HCT116 (cell line): ENCODE data around the gene CD207. TPM values are rescaled to one million over a fixed set of nuclear protein-coding genes. Genes with fewer than 3 reads are reported as not detected.
A peak's percentile ranks its signal among the peaks of the same experiment; 100 is the strongest.

ENCODE experiments used
- ATAC-seq: fragments of 200-7000 bp; cut with Tn5 transposase; 2 replicates; pipeline ENCODE4 v1.9.1; 2020; ENCODE audit warnings: mild to moderate bottlenecking, moderate library complexity
- BruUV-seq: library from RNA; stranded (reverse); fragments of 400-500 nt; replicated peaks from 2 replicates; lab custom pipeline; 2021; lab: Mats Ljungman, UMichigan
- CTCF ChIA-PET: fragments of 300-600 bp; sonication (Branson Sonifier 250); formaldehyde crosslinking; loops from one replicate; lab custom pipeline; 2021; ENCODE audit warnings: antibody characterized with exemption; lab: Charles Lee
- POLR2A ChIA-PET: fragments of 300-600, 350-600 bp; sonication (Branson Sonifier 250); formaldehyde crosslinking; loops from one replicate; lab custom pipeline; 2021; ENCODE audit warnings: antibody characterized with exemption; lab: Charles Lee
- RAD21 ChIA-PET, 2 experiments: fragments of 300-600 bp; sonication (Branson Sonifier 250); formaldehyde crosslinking; loops; one replicate each; lab custom pipeline; 2023; ENCODE audit warnings: low total read pairs in 2 of 2; ENCODE audit not compliant: uncharacterized antibody in 2 of 2, unreplicated experiment in 2 of 2, low non-redundant PET in 1 of 2; lab: Charles Lee
- DNase-seq: peaks from one replicate; pipeline ENCODE4 v3.0.0-alpha.2; 2010; ENCODE audit warnings: low read depth, low spot score
- H2AFZ ChIP-seq: fragments of 200-600 bp; shearing (Covaris generic), sonication (generic); 2 replicates; pipeline ENCODE4 v1.6.1; 2017; ENCODE audit warnings: low read depth, mixed run types, mixed read lengths, antibody characterized with exemption, low read length; ENCODE audit not compliant: poor library complexity, severe bottlenecking
- H3K27ac ChIP-seq: 2 replicates; pipeline ENCODE4 v1.5.1; 2012; ENCODE audit warnings: low read depth, low read length
- H3K27me3 ChIP-seq: fragments of 200-600 bp; sonication (generic); 2 replicates; pipeline ENCODE4 v1.6.1; 2016; ENCODE audit warnings: mixed run types, low read length, mixed read lengths; ENCODE audit not compliant: insufficient read depth
- H3K36me3 ChIP-seq, 2 experiments: fragments of 200-500 bp in 1 of 2; fragments of 200-600 bp in 1 of 2; sonication (Bioruptor generic) in 1 of 2; sonication (generic) in 1 of 2; 2 replicates each; pipeline versions ENCODE4 v1.5.1 to v1.6.1; 2014 to 2016; ENCODE audit warnings: low read length in 2 of 2, inconsistent platforms in 1 of 2, mixed read lengths in 1 of 2, mixed run types in 1 of 2; ENCODE audit not compliant: insufficient read depth in 2 of 2, control insufficient read depth in 1 of 2
- H3K4me1 ChIP-seq, 2 experiments: fragments of 200-600 bp in 1 of 2; sonication (generic) in 1 of 2; 2 replicates each; pipeline versions ENCODE4 v1.5.1 to v1.6.1; 2012 to 2017; ENCODE audit warnings: low read length in 2 of 2, inconsistent platforms in 1 of 2, mild to moderate bottlenecking in 1 of 2, mixed read lengths in 1 of 2, mixed run types in 1 of 2, moderate library complexity in 1 of 2; ENCODE audit not compliant: insufficient read depth in 2 of 2, control insufficient read depth in 1 of 2
- H3K4me2 ChIP-seq: fragments of 200-600 bp; sonication (generic); 2 replicates; pipeline ENCODE4 v1.6.1; 2017; ENCODE audit warnings: mixed run types, low read length, mixed read lengths
- H3K4me3 ChIP-seq, 2 experiments: fragments of 200-600 bp in 1 of 2; sonication (generic) in 1 of 2; replicated peaks in 1 of 2; 2 replicates each; pipeline ENCODE4 v1.5.1; 2011 to 2016; ENCODE audit warnings: low read length in 2 of 2, control low read depth in 1 of 2, low read depth in 1 of 2, mild to moderate bottlenecking in 1 of 2, mixed read lengths in 1 of 2, mixed run types in 1 of 2
- H3K79me2 ChIP-seq: fragments of 200-600 bp; sonication (generic); 2 replicates; pipeline ENCODE4 v1.6.1; 2017; ENCODE audit warnings: mild to moderate bottlenecking, mixed run types, low read length, moderate library complexity, mixed read lengths; ENCODE audit not compliant: insufficient read depth
- H3K9ac ChIP-seq: fragments of 200-600 bp; sonication (generic); 2 replicates; pipeline ENCODE4 v1.6.1; 2016; ENCODE audit warnings: low read length, mixed read lengths
- H3K9me2 ChIP-seq: fragments of 200-600 bp; sonication (generic), shearing (Covaris generic); 2 replicates; pipeline ENCODE4 v1.6.1; 2017; ENCODE audit warnings: mixed run types, mild to moderate bottlenecking, moderate library complexity; ENCODE audit not compliant: insufficient read depth
- H3K9me3 ChIP-seq, 2 experiments: fragments of 200-500 bp in 1 of 2; fragments of 200-600 bp in 1 of 2; sonication (Bioruptor generic) in 1 of 2; sonication (generic) in 1 of 2; 2 replicates each; pipeline ENCODE4 v1.6.1; 2014 to 2017; ENCODE audit warnings: low read length in 2 of 2, mixed read lengths in 2 of 2, inconsistent platforms in 1 of 2, low read depth in 1 of 2, mild to moderate bottlenecking in 1 of 2, mixed run types in 1 of 2, moderate library complexity in 1 of 2; ENCODE audit not compliant: control insufficient read depth in 1 of 2, insufficient read depth in 1 of 2
- H4K20me1 ChIP-seq: fragments of 200-600 bp; sonication (generic), shearing (Covaris generic); 2 replicates; pipeline ENCODE4 v1.6.1; 2017; ENCODE audit warnings: mixed run types, mild to moderate bottlenecking, moderate library complexity; ENCODE audit not compliant: insufficient read depth
- CBX3 ChIP-seq: IDR thresholded peaks from 2 replicates; pipeline ENCODE4 v1.6.1; 2012; ENCODE audit warnings: low read depth
- CEBPB ChIP-seq: IDR thresholded peaks from 2 replicates; pipeline ENCODE4 v1.6.1; 2012; ENCODE audit warnings: low read depth
- CTCF ChIP-seq, 3 experiments: fragments of 200-600 bp in 1 of 3; sonication (generic) in 1 of 3; IDR thresholded peaks in 2 of 3; conservative IDR thresholded peaks in 1 of 3; 2 replicates each; pipeline ENCODE4 v1.5.1; 2012 to 2017; ENCODE audit warnings: low read depth in 2 of 3, low read length in 2 of 3, antibody characterized with exemption in 1 of 3, borderline replicate concordance in 1 of 3, control low read depth in 1 of 3, mild to moderate bottlenecking in 1 of 3, mixed read lengths in 1 of 3, mixed run types in 1 of 3, moderate library complexity in 1 of 3; ENCODE audit not compliant: insufficient read depth in 1 of 3
- ELF1 ChIP-seq: IDR thresholded peaks from 2 replicates; pipeline ENCODE4 v1.6.1; 2012; ENCODE audit warnings: low read depth, borderline replicate concordance
- EZH2phosphoT487 ChIP-seq: fragments of 200-600 bp; IDR thresholded peaks from 2 replicates; pipeline ENCODE4 v1.6.1; 2018; ENCODE audit warnings: antibody characterized with exemption, borderline replicate concordance
- FOSL1 ChIP-seq: IDR thresholded peaks from 2 replicates; pipeline ENCODE4 v1.6.1; 2012; ENCODE audit warnings: low read depth
- JUND ChIP-seq: IDR thresholded peaks from 2 replicates; pipeline ENCODE4 v1.6.1; 2012
- MAX ChIP-seq: IDR thresholded peaks from 2 replicates; pipeline ENCODE4 v1.6.1; 2012
- POLR2A ChIP-seq: IDR thresholded peaks from 2 replicates; pipeline ENCODE4 v1.7.0; 2011; ENCODE audit warnings: borderline replicate concordance; ENCODE audit not compliant: insufficient read depth, insufficient read length; ENCODE audit errors: extremely low read depth
- RAD21 ChIP-seq: IDR thresholded peaks from 2 replicates; pipeline ENCODE4 v1.6.1; 2012; ENCODE audit warnings: low read depth, mild to moderate bottlenecking
- SIN3A ChIP-seq: IDR thresholded peaks from 2 replicates; pipeline ENCODE4 v1.6.1; 2012; ENCODE audit warnings: low read depth
- SRF ChIP-seq: IDR thresholded peaks from 2 replicates; pipeline ENCODE4 v1.6.1; 2012; ENCODE audit warnings: low read depth
- TCF7L2 ChIP-seq: IDR thresholded peaks from 2 replicates; pipeline ENCODE4 v1.7.0; 2011; ENCODE audit warnings: borderline replicate concordance, inconsistent platforms; ENCODE audit not compliant: insufficient read depth, insufficient read length; ENCODE audit errors: extremely low read depth
- ZBTB33 ChIP-seq: IDR thresholded peaks from 2 replicates; pipeline ENCODE4 v1.6.1; 2011; ENCODE audit warnings: mild to moderate bottlenecking, low read length, moderate library complexity; ENCODE audit not compliant: insufficient replicate concordance; ENCODE audit errors: extremely low read depth
- ZNF274 ChIP-seq: fragments of 200-500 bp; sonication (Bioruptor generic); IDR thresholded peaks from 2 replicates; pipeline ENCODE4 v1.6.1; 2014; ENCODE audit warnings: mild to moderate bottlenecking, low read depth, low read length, inconsistent platforms
- intact Hi-C: fragments of 100-400 bp; cut with micrococcal nuclease; formaldehyde crosslinking; loops from 2 replicates; pipeline ENCODE4 v1.10.0; 2022
- total RNA-seq: library from RNA; stranded (reverse); gene quantifications from one replicate; pipeline ENCODE4 v1.2.1, GENCODE V29; 2021; ENCODE audit not compliant: unreplicated experiment
- TF ChIP-seq, protein P1 (sequence below): IDR thresholded peaks from 2 replicates; pipeline ENCODE4 v1.6.1; 2012
- TF ChIP-seq, protein P2 (sequence below): IDR thresholded peaks from 2 replicates; pipeline ENCODE4 v1.6.1; 2012; ENCODE audit warnings: low read depth

CD207 gene
- total RNA-seq, 1 experiment from 2014 or later: not detected

DNA sequence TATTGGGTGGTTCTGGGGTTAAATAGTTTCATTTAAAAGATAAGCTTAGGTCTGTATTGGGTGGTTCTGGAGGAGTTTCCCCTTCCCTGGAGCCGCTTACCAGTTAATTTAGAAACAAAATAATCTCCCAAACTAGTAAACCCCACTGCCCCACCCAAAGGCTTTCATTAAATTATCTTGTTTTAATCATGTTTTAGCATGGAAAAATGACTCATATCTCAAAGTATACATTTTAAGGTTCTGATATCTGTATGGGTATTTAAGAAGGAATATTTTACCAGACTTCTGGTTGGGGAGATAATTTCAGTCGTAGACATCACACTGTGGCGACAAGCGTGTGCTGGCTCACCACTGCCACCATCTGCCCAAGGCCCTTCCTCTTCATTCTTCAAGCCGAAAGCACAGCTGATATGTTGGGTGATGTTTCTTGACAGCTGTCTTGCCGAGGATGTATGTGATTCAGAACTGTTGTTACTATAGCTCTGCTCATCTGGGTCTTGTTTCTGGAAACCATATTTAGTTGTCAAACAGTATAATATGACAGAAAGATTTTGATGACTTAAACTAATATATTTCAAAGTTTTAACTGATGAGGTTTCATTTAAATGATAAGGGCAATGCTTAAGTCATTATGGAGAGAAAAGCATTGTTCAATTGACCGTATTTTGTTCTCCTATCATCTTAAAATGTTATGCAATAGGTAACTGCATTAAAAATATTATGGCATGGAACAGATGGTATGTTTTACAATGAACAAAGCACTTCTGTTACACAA, 50.3 kb downstream of the CD207 start:
- ChIA-PET POLR2A (no interaction called here), RAD21 (no interaction called here), CTCF (interaction anchor here (0.6 to 1.6 kb wide), 8 partner anchors 10 to 481 kb away, joined by 3 to 11 read pairs (median 4); no protein-coding TSS in a partner anchor)
- Histone ChIP-seq H3K9me2 (no peaks in the 10 kb centered on the region), H2AFZ (peak overlapping the region; percentile 70), H3K27ac (no peak overlapping the region), H3K4me3 (no peak overlapping the region), H3K9me3 (no peaks in the 10 kb centered on the region), H3K27me3 (no peaks in the 10 kb centered on the region), H3K36me3 (no peaks in the 10 kb centered on the region), H3K4me2 (peak overlapping the region; percentile 19; the same call in 1 of the 2 replicates), H4K20me1 (no peaks in the 10 kb centered on the region), H3K4me1 (peaks cover 0 to 10% of the 10 kb centered on the region in 2 experiments; a peak in 2 of 4 replicates), H3K79me2 (no peaks in the 10 kb centered on the region), H3K9ac (no peak overlapping the region)
- intact Hi-C loops: loop anchor here (1.0 to 10.0 kb wide), 3 partner anchors 101 to 481 kb away; no protein-coding TSS in a partner anchor
- DNase-seq (peak; percentile 41), ATAC-seq (peak; percentile 82)
- BruUV-seq: no TSS peak
- TF ChIP-seq JUND: no peak
- no peak for TF ChIP-seq EZH2phosphoT487
- TF ChIP-seq TCF7L2: no peak
- no peak for TF ChIP-seq ZNF274
- 0 out of 2 replicates have a peak, but pooled peaks have one; percentile 15 for TF ChIP-seq MAX
- TF ChIP-seq, protein P1, sequence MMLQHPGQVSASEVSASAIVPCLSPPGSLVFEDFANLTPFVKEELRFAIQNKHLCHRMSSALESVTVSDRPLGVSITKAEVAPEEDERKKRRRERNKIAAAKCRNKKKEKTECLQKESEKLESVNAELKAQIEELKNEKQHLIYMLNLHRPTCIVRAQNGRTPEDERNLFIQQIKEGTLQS: no peak
- TF ChIP-seq CTCF (IDR thresholded peaks at IDR 0.05 in 2 of 3, conservative IDR thresholded peaks at IDR 0.05 in 1 of 3; ENCODE audit: borderline replicate concordance in 1 of 3, insufficient read depth in 1 of 3, low read depth in 2 of 3, low read length in 2 of 3): peak; percentile 76 to 85 (median 81)
- peak; percentile 85 for TF ChIP-seq RAD21
- TF ChIP-seq, protein P2, sequence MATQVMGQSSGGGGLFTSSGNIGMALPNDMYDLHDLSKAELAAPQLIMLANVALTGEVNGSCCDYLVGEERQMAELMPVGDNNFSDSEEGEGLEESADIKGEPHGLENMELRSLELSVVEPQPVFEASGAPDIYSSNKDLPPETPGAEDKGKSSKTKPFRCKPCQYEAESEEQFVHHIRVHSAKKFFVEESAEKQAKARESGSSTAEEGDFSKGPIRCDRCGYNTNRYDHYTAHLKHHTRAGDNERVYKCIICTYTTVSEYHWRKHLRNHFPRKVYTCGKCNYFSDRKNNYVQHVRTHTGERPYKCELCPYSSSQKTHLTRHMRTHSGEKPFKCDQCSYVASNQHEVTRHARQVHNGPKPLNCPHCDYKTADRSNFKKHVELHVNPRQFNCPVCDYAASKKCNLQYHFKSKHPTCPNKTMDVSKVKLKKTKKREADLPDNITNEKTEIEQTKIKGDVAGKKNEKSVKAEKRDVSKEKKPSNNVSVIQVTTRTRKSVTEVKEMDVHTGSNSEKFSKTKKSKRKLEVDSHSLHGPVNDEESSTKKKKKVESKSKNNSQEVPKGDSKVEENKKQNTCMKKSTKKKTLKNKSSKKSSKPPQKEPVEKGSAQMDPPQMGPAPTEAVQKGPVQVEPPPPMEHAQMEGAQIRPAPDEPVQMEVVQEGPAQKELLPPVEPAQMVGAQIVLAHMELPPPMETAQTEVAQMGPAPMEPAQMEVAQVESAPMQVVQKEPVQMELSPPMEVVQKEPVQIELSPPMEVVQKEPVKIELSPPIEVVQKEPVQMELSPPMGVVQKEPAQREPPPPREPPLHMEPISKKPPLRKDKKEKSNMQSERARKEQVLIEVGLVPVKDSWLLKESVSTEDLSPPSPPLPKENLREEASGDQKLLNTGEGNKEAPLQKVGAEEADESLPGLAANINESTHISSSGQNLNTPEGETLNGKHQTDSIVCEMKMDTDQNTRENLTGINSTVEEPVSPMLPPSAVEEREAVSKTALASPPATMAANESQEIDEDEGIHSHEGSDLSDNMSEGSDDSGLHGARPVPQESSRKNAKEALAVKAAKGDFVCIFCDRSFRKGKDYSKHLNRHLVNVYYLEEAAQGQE: no peak
- no peak for TF ChIP-seq POLR2A
- no peak for TF ChIP-seq SRF
- TF ChIP-seq FOSL1: no peak
- TF ChIP-seq ZBTB33: no peak
- TF ChIP-seq SIN3A: no peak
- no peak for TF ChIP-seq CEBPB
- 0 out of 2 replicates have a peak, but pooled peaks have one; percentile 49 for TF ChIP-seq CBX3
- no peak for TF ChIP-seq ELF1
- TF ChIP-seq, all 23 proteins: peak for 4
